Adipocyte (in vitro differentiated cells): ENCODE data around the gene APOB.

Experiments
- DNase-seq: peaks from one replicate; pipeline ENCODE4 v3.0.0-alpha.2; 2015; ENCODE audit warnings: low read depth
- H3K27me3 ChIP-seq: replicated peaks from 2 replicates; pipeline ENCODE4 v1.7.0; 2013; ENCODE audit warnings: mild to moderate bottlenecking, low read length, moderate library complexity; ENCODE audit not compliant: control insufficient read depth, insufficient read depth
- H3K36me3 ChIP-seq: 2 replicates; pipeline ENCODE4 v1.7.0; 2013; ENCODE audit warnings: low read length, mild to moderate bottlenecking, moderate library complexity; ENCODE audit not compliant: control insufficient read depth, insufficient read depth, severe bottlenecking
- H3K4me1 ChIP-seq: 2 replicates; pipeline ENCODE4 v1.7.0; 2013; ENCODE audit warnings: mild to moderate bottlenecking, low read length, moderate library complexity; ENCODE audit not compliant: control insufficient read depth, insufficient read depth
- H3K4me3 ChIP-seq: 2 replicates; pipeline ENCODE4 v1.7.0; 2013; ENCODE audit warnings: mild to moderate bottlenecking, low read length, moderate library complexity
- H3K9ac ChIP-seq: 2 replicates; pipeline ENCODE4 v1.7.0; 2013; ENCODE audit warnings: mild to moderate bottlenecking, low read length, moderate library complexity
- H3K9me3 ChIP-seq: 2 replicates; pipeline ENCODE4 v1.7.0; 2013; ENCODE audit warnings: mild to moderate bottlenecking, low read length, moderate library complexity; ENCODE audit not compliant: control insufficient read depth

Gene APOB

DNA sequence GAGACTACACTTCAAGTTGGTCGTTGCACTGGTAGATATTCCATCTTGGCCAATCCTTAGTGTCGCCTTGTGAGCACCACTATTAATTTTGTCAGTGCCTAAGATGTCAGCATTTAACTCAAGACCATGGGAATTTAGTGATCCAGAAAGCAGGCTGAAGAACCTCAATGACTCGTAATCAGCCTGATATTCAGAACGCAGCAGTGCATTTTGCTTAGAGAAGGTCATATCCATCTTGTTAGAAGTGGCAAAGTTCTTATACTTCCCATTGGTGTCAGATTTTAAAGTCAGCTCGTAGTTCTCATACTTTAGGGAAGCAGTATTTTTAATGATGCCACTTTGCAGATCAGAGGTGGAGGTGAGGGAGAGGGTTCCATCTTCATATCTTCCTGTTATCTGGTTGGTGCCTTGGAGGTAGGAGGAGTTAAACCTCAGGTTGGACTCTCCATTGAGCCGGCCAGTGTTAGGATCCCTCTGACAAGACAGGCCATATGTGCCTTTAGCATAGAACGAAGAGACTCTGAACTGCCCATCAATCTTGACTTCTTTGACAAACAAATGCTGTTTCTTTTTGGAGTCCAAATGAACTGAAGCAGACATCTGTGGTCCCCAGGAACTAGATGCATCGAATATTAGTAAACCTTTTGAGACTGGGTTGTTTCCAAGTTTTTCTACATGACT is 31.9 kb downstream of the APOB start:
- Histone ChIP-seq H3K27me3 (peaks cover 4% of the 10 kb centered on the region), H3K36me3 (no peaks in the 10 kb centered on the region), H3K4me1 (no peaks in the 10 kb centered on the region), H3K9ac (no peak overlapping the region), H3K9me3 (peaks cover 21% of the 10 kb centered on the region), H3K4me3 (no peak overlapping the region)
- DNase-seq, result no peak

DNA sequence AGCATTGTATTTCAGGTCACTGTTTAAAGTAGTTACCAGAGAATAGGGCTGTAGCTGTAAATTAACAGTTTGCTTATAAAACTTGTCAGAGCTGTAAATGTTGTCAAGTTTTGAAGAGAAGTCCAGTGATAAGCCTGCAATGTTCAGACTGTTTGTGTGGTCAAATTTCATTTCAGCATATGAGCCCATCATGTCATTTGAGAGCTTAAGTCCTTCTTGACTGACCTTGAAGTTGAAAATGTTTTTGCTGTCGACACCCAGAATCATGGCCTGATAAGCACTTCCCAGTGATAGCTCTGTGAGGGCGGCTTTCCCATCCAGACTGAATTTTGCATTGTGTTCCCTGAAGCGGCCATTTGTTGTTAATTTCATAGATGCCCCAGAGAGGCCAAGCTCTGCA is 32.4 kb downstream of the APOB start:
- Histone ChIP-seq H3K9ac (no peak overlapping the region), H3K27me3 (peaks cover 4% of the 10 kb centered on the region), H3K9me3 (peaks cover 27% of the 10 kb centered on the region), H3K36me3 (no peaks in the 10 kb centered on the region), H3K4me3 (no peak overlapping the region), H3K4me1 (no peaks in the 10 kb centered on the region)
- DNase-seq, result no peak

DNA sequence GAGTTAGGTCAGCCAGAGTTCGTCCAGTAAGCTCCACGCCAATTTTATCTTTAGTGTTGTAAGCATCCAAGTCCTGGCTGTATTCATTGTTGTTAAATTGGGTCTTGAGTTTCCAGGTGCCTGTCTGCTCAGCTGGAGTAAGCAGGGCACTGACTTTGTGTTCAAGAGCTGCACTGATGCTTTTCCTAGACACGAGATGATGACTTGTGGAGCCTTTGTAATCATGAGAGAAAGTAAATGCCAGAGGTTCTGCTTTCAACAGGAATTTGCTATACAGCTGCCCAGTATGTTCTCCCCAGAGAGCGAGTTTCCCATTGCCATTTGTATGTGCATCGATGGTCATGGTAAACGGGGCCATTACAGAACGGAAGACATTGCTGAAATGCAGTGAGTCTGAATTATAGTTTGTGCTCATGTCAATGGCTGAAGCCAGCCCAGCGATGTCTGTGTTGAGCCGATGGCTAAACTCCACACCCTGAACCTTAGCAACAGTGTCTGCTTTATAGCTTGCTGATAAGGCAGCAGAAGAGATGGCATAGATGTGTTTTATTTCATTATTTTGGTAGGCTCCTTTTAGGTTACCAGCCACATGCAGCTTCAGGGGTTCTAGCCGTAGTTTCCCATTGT is 32.9 kb downstream of the APOB start:
- Histone ChIP-seq H3K4me3 (no peak overlapping the region), H3K36me3 (no peaks in the 10 kb centered on the region), H3K9me3 (peaks cover 29% of the 10 kb centered on the region), H3K27me3 (peaks cover 4% of the 10 kb centered on the region), H3K9ac (no peak overlapping the region), H3K4me1 (no peaks in the 10 kb centered on the region)
- no peak for DNase-seq

DNA sequence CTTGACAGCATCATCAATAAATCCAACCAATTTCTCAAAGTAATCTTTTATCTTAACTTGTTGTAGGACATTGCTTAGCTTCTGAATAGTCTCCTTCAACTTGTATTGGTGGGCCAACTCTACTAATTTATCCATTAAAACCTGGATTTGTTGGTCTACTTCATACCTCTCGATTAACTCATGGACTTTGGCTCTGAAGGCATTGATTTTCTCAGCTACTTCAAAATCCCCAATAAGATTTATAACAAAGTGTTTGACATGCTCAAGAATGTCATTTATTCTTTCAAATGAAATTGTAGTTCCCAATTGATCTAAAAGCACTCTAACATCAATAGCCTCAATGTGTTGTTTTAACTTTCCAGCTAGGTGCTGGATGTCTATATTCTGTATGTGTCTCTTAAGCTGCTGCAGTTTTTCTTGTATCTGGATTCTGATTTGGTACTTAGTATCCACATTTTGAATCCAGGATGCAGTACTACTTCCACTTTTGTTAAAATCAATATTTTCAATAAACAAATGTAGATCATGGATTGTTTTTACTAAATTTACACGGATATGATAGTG is 34.1 kb downstream of the APOB start:
- Histone ChIP-seq H3K4me3 (no peak overlapping the region), H3K4me1 (no peaks in the 10 kb centered on the region), H3K27me3 (peaks cover 10% of the 10 kb centered on the region), H3K9ac (no peak overlapping the region), H3K36me3 (no peaks in the 10 kb centered on the region), H3K9me3 (peaks cover 37% of the 10 kb centered on the region)
- DNase-seq, result no peak

DNA sequence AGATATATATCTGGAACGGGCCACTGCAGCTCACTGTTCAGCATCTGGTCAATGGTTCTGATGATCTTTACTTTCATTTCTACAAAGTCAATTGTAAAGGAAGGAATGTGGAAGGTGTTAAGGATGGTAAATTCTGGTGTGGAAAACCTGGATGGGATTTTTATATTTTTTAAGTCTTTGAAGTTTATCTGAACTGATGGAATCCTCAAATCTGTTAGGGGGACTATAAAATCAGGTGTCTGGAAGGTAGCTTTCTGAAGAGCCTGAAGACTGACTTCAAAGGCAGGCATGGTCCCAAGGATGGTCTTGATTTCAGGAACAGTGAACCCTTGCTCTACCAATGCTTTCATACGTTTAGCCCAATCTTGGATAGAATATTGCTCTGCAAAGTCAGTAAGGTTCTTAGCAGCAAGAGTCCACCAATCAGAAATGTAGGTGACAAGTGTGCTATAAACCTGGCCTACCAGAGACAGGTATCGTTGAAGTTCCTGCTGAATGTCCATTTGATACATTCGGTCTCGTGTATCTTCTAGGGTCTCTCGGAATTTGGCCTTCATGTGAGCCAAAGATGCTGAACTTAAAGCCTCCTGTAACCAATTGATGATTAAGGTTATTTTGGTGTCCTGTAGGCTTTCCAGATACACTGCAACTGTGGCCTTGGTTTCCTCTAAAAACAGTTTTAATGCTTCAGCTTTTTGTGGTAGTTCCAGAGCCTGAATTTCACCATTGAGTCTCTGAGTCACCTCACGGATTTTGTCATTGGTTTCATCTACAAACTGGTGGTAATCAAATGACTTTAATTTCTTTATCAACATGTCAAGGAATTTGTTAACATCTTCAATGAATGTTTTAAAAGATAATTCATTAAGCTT is 34.8 kb downstream of the APOB start:
- Histone ChIP-seq H3K9me3 (peaks cover 37% of the 10 kb centered on the region), H3K27me3 (peaks cover 10% of the 10 kb centered on the region), H3K4me3 (no peak overlapping the region), H3K9ac (no peak overlapping the region), H3K36me3 (no peaks in the 10 kb centered on the region), H3K4me1 (no peaks in the 10 kb centered on the region)
- no peak for DNase-seq

DNA sequence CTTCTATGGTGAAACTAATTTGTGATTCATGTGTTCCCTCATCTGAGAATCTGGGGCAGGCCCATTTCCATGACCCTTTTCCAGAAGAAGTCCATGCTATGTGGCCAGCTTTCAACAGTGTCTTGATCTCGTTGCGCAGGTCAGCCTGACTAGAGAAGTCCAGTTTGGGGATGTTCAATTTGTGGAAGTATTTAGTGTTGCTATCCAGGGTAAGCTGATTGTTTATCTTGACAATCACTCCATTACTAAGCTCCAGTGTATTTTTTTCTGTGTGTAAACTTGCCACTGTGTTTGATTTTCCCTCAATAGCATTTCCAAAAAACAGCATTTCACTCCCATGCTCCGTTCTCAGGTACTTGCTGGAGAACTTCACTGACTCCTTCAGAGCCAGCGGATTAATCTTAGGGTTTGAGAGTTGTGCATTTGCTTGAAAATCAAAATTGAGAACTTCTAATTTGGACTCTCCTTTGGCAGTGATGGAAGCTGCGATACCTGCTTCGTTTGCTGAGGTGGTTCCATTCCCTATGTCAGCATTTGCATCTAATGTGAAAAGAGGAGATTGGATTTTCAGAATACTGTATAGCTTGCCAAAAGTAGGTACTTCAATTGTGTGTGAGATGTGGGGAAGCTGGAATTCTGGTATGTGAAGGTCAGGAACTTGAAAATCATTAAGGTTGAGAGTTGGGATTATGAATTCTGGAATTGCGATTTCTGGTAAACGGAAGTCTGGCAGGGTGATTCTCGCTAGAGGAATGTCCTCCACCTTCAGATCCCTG is 35.7 kb downstream of the APOB start:
- DNase-seq, result no peak
- peaks cover 7% of the 10 kb centered on the region for H3K27me3 ChIP-seq
- no peak overlapping the region for H3K4me3 ChIP-seq
- H3K36me3 ChIP-seq, result no peaks in the 10 kb centered on the region
- peaks cover 37% of the 10 kb centered on the region for H3K9me3 ChIP-seq
- no peaks in the 10 kb centered on the region for H3K4me1 ChIP-seq
- H3K9ac ChIP-seq, result no peak overlapping the region

DNA sequence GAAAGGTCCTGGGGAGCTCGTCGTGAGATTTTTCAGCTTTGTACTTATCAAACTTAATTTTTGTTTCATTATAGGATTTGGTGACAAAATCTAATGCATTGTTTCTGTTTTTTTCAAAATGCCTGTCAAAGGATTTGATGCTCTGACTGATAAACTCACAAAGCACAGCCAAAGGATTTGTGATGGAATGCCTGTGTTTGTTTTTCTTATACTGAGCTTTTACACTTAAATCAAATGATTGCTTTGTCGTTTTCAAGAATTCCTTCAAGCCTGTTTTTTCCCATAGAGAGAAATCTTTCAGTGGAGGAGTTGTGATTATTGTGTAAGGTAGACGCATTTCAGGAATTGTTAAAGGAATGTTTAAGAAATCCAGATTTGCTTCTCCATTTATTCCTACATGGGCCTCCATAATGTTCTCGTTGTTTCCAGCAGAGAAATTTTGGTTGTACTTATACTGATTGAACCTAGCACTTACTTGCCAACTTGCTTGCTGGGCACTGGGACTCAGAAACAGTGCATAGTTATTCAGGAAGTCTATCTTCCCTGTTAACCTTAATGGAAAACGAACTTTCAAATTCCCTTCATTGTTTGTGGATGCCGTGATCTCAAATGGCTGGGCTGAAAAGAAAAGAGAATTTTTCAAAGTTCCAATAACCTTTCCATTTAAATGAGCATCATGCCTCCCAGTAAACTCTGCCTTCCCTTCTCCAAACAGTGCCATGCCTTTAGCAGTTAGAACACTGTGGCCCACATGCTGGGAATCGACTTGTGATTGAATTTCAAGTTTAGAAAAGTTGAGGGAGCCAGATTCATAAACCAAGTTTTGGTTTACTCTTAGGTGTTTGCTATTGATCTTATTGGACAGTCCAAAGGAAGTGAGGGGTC is 36.5 kb downstream of the APOB start:
- Histone ChIP-seq H3K36me3 (no peaks in the 10 kb centered on the region), H3K27me3 (peaks cover 6% of the 10 kb centered on the region), H3K9ac (no peak overlapping the region), H3K4me3 (no peak overlapping the region), H3K9me3 (peaks cover 37% of the 10 kb centered on the region), H3K4me1 (no peaks in the 10 kb centered on the region)
- DNase-seq, result peak; percentile 12

DNA sequence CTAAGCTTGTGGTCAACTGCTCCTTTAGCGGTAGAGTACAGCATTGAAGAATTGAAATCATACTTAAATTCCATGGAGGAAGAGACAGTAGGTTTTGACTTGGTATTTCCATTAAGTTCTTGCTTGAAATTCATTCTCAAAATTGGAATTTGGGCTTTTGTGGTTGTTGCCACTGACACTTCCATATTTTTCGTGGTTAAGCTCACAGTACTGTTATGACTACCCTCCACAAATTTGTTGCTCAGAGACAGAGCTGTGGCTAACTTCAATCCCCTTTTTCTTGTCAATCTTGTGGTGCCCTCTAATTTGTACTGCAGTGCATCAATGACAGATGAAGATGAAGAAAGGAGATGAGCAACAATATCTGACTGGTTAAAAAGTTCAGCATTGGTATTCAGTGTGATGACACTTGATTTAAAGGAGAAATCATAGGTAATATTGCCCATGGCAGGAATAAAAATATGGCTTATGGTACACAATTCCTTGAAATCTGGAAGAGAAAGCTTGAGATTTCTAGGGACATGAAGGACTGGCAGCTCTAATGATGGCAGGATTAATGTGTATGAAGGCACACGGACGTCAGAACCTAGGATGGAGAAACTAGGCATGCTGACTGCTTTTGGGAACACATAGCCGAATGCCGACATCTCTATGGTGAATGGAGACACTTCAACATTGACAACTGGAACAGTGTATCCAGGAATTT is 37.3 kb downstream of the APOB start:
- DNase-seq, result no peak
- Histone ChIP-seq H3K9ac (no peak overlapping the region), H3K4me3 (no peak overlapping the region), H3K36me3 (no peaks in the 10 kb centered on the region), H3K4me1 (no peaks in the 10 kb centered on the region), H3K9me3 (peaks cover 37% of the 10 kb centered on the region), H3K27me3 (peaks cover 6% of the 10 kb centered on the region)

DNA sequence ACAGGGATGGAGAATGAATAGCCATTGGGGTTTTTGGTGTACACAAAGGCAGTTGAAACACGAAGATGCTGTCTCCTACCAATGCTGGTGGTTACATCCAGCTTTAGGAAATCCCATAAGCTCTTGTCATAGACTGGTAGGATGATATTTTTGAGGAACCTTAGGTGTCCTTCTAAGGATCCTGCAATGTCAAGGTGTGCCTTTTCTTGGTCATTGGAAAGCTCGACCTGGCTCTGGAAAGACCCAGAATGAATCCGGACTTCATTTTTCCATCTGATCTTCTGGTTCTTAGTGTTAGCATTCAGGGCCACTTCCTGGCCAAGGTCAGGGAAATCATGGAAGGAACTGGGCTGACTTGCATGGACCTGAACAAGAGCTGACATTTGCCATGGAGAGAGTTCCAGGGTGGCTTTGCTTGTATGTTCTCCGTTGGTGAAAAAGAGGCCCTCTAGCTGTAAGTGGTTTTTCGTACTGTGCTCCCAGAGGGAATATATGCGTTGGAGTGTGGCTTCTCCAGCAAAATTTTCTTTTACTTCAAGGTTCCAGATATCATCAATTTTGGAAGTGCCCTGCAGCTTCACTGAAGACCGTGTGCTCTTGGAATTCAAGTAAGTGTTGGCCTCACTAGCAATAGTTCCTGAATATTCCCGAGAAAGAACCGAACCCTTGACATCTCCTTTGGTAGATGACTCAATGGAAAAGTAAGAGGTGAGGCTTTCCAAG is 38.0 kb downstream of the APOB start:
- Histone ChIP-seq H3K4me3 (no peak overlapping the region), H3K9me3 (peaks cover 37% of the 10 kb centered on the region), H3K9ac (no peak overlapping the region), H3K27me3 (peaks cover 6% of the 10 kb centered on the region), H3K36me3 (no peaks in the 10 kb centered on the region), H3K4me1 (no peaks in the 10 kb centered on the region)
- DNase-seq, result no peak
